Natural killer cell (primary cell): ENCODE data around the gene HLA-DMA. TPM values are rescaled to one million over a fixed set of nuclear protein-coding genes. Genes with fewer than 3 reads are reported as not detected.
A peak's percentile ranks its signal among the peaks of the same experiment; 100 is the strongest.

Experiments used
- ATAC-seq, 3 donors: fragments of 150-1000 bp in 2 of 3; fragments of 200-7000 bp in 1 of 3; cut with Tn5 transposase; 1 replicate in 1 of 3; 2 replicates in 2 of 3; pipeline ENCODE4 v1.10.0; 2021; ENCODE audit warnings: mild to moderate bottlenecking in 2 of 3, moderate library complexity in 2 of 3
- DNase-seq, 2 donors: peaks; one replicate each; pipeline versions ENCODE4 v3.0.0 to v3.0.0-alpha.2; 2013 to 2021; ENCODE audit warnings: mixed read lengths in 1 of 2
- H3K27ac ChIP-seq: one replicate; pipeline ENCODE4 v1.5.1; 2013; ENCODE audit warnings: mild to moderate bottlenecking, low read length
- H3K27me3 ChIP-seq: one replicate; pipeline ENCODE4 v1.6.1; 2013; ENCODE audit warnings: low read length; ENCODE audit not compliant: control insufficient read depth, insufficient read depth
- H3K36me3 ChIP-seq: one replicate; pipeline ENCODE4 v1.6.1; 2013; ENCODE audit warnings: low read length; ENCODE audit not compliant: control insufficient read depth, insufficient read depth
- H3K4me1 ChIP-seq: one replicate; pipeline ENCODE4 v1.6.1; 2013; ENCODE audit warnings: low read length; ENCODE audit not compliant: control insufficient read depth, insufficient read depth
- H3K4me3 ChIP-seq: one replicate; pipeline ENCODE4 v1.5.1; 2013; ENCODE audit warnings: low read length
- H3K9me3 ChIP-seq: one replicate; pipeline ENCODE4 v1.6.1; 2013; ENCODE audit warnings: low read length; ENCODE audit not compliant: control insufficient read depth, insufficient read depth
- H3K27ac Mint-ChIP-seq, 2 donors: one replicate each; pipeline ENCODE4 v1.8.0; 2022; ENCODE audit warnings: mild to moderate bottlenecking in 2 of 2, mixed read lengths in 2 of 2, moderate library complexity in 1 of 2
- H3K27me3 Mint-ChIP-seq, 2 donors: one replicate each; pipeline ENCODE4 v1.8.0; 2022; ENCODE audit warnings: low read depth in 2 of 2, mixed read lengths in 2 of 2
- H3K36me3 Mint-ChIP-seq: one replicate; pipeline ENCODE4 v1.8.0; 2022; ENCODE audit warnings: mixed read lengths
- H3K4me1 Mint-ChIP-seq, 2 donors: one replicate each; pipeline ENCODE4 v1.8.0; 2022; ENCODE audit warnings: mixed read lengths in 2 of 2
- H3K4me3 Mint-ChIP-seq: one replicate; pipeline ENCODE4 v1.8.0; 2022; ENCODE audit warnings: mild to moderate bottlenecking, moderate library complexity, mixed read lengths
- H3K9me3 Mint-ChIP-seq, 2 donors: one replicate each; pipeline ENCODE4 v1.8.0; 2022; ENCODE audit warnings: mixed read lengths in 2 of 2
- WGBS: methylation state at CpG from one replicate; pipeline ENCODE4 v1.1.7; 2013; ENCODE audit warnings: missing lambda C conversion rate; ENCODE audit not compliant: insufficient coverage; 5-methylcytosine and 5-hydroxymethylcytosine counted together
- intact Hi-C: fragments of 100-400 bp; cut with micrococcal nuclease; formaldehyde crosslinking; loops from one replicate; pipeline ENCODE4 v1.14.2; 2022
- total RNA-seq, 4 donors: library from RNA; stranded (reverse); fragments of 120-200 nt in 1 of 4; gene quantifications; one replicate each; pipeline versions ENCODE4 v1.2.3 to v1.2.4, GENCODE V29; 2013 to 2022
- TF ChIP-seq, protein P1 (sequence below): fragments of 200-600 bp; IDR thresholded peaks from one replicate; pipeline ENCODE4 v1.8.0; 2022; ENCODE audit warnings: antibody characterized with exemption

Gene HLA-DMA
- total RNA-seq, result 10 to 100 TPM; 39.2 to 57.5 (median 48.1) TPM
- total RNA-seq (2013), result 224 TPM

DNA sequence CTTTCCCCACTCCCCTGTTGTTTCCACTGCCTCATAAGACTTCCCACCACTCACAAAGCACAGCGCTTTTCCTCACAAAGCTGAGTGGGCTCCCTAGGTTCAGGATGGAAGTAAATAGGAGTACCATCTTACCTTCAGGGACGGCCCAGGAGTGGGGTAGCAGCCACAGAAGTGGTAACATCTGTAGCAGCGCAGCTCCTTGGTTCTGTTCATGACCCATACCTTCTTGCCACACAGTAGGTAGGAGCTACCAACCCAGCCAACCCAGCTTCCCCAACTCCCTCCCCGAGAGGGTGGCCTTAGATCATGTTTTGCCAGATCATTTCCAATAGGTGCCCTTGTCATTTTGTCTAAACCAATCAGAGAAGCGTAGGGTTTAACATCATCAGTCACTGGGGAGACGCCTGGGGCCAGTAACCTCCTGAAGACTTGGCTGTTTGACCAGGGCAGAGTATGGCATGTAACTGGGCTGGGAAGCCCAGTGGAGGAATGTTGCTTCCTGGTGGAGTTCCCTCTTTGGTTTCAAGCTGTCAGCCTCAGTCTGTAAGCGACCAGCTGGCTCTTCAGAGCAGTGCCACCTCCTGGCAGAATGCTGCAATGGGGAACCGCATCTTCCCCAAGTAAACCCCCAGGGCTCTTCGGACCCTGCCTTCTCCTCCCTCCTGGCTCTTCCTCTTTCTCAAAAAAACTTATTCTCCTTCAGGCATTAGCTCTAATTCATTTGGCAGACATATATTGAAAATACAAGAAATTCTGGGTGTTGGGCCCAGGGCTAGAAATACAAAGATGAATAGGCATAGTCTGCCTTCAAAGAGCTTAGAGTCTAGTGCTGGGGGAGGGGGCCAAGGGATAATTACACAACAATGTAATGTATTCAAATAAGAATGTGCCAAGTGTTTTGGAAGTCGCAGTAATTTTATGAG is at the start of gene HLA-DMA:
Gene HLA-DMA, minus strand, starts transcription at position 281 of the 923 bp plus-strand sequence. Its CDS starts 61 bp downstream, at position 220.
- Mint-ChIP-seq H3K4me1 (peaks cover 31 to 32% of the 10 kb centered on the region in 2 donors), H3K4me3 (peak within 1 kb of the TSS; percentile 85), H3K9me3 (no peaks in the 10 kb centered on the region), H3K36me3 (no peaks in the 10 kb centered on the region), H3K27ac (peak within 1 kb of the TSS; percentile 87 to 92), H3K27me3 (no peaks in the 10 kb centered on the region)
- Histone ChIP-seq H3K4me1 (peaks cover 44% of the 10 kb centered on the region), H3K27ac (peak within 1 kb of the TSS; percentile 77), H3K9me3 (no peaks in the 10 kb centered on the region), H3K36me3 (no peaks in the 10 kb centered on the region), H3K4me3 (peak within 1 kb of the TSS; percentile 50), H3K27me3 (no peaks in the 10 kb centered on the region)
- DNase-seq, result peak; percentile 67 to 91
- intact Hi-C loops, result loop anchor here (1.0 to 2.0 kb wide), 3 partner anchors 15 to 68 kb away; partner anchors contain the start of gene BRD2
- 15% methylated on average over 10 of the region's 10 CpGs for WGBS
- peak; percentile 97 to 99 (median 97) for ATAC-seq
- TF ChIP-seq, protein P1, sequence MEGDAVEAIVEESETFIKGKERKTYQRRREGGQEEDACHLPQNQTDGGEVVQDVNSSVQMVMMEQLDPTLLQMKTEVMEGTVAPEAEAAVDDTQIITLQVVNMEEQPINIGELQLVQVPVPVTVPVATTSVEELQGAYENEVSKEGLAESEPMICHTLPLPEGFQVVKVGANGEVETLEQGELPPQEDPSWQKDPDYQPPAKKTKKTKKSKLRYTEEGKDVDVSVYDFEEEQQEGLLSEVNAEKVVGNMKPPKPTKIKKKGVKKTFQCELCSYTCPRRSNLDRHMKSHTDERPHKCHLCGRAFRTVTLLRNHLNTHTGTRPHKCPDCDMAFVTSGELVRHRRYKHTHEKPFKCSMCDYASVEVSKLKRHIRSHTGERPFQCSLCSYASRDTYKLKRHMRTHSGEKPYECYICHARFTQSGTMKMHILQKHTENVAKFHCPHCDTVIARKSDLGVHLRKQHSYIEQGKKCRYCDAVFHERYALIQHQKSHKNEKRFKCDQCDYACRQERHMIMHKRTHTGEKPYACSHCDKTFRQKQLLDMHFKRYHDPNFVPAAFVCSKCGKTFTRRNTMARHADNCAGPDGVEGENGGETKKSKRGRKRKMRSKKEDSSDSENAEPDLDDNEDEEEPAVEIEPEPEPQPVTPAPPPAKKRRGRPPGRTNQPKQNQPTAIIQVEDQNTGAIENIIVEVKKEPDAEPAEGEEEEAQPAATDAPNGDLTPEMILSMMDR, result peak; percentile 91

DNA sequence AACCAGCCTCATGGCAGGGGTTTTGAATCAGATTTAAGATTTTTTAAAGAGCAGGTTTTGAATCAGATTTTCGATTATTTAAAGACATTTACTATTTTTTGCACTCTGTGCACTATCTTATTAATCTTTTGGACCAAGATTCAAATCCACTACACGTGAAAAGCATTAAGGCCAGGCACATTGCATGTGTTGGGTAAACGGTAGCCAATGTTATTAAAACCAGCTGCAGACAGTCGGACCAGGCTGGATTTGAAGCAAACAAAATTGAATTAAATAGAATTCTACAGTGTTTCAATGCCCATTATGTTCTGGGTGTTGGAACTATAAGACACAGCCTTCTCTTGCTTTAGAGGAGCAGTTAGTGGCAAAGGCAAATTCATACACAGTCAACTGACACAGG is 48.8 kb upstream of the HLA-DMA start:
- TF ChIP-seq, protein P1, result no peak
- H3K27me3 Mint-ChIP-seq, result peaks cover 17 to 54% of the 10 kb centered on the region in 2 donors
- no peak overlapping the region for H3K4me3 ChIP-seq
- no peaks in the 10 kb centered on the region for H3K36me3 Mint-ChIP-seq
- no peak overlapping the region for H3K27ac ChIP-seq
- WGBS, result 87% methylated on average over 4 of the region's 4 CpGs
- no peaks in the 10 kb centered on the region for H3K36me3 ChIP-seq
- peaks cover 4% of the 10 kb centered on the region for H3K27me3 ChIP-seq
- ATAC-seq (no peak), DNase-seq (no peak)
- intact Hi-C loops, result no loop called here
- no peak overlapping the region for H3K4me3 Mint-ChIP-seq
- H3K9me3 Mint-ChIP-seq, result no peaks in the 10 kb centered on the region
- no peaks in the 10 kb centered on the region for H3K9me3 ChIP-seq
- no peaks in the 10 kb centered on the region for H3K4me1 ChIP-seq
- no peak overlapping the region for H3K27ac Mint-ChIP-seq
- no peaks in the 10 kb centered on the region for H3K4me1 Mint-ChIP-seq

DNA sequence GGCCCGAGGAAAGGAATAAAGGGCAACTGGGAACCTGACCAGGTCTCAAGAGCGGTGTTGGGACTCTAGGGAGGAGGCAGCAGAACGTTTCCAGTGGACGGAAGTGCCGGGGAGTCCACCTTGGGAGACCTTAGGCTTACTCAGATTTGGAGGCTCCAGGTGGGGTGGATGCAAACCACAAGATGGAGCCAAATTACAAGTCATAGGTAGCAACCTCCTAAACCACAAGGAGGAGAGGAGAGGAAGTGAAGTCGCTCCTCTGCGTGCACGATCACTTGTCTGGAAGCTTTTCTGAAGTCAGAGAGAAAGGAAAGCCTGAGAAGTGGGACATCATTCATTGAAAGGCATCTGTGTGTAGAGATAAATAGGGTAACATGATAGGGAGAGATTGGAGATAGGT is 47.2 kb upstream of the HLA-DMA start:
- Histone ChIP-seq H3K27me3 (peaks cover 4% of the 10 kb centered on the region), H3K27ac (no peak overlapping the region), H3K9me3 (no peaks in the 10 kb centered on the region), H3K4me3 (no peak overlapping the region), H3K36me3 (no peaks in the 10 kb centered on the region), H3K4me1 (no peaks in the 10 kb centered on the region)
- peak in 1 of 2 donors; percentile 62 for DNase-seq
- Mint-ChIP-seq H3K36me3 (no peaks in the 10 kb centered on the region), H3K27me3 (peaks cover 19 to 66% of the 10 kb centered on the region in 2 donors), H3K4me3 (no peak overlapping the region), H3K27ac (no peak overlapping the region), H3K9me3 (no peaks in the 10 kb centered on the region), H3K4me1 (no peaks in the 10 kb centered on the region)
- 41% methylated on average over 8 of the region's 8 CpGs for WGBS
- TF ChIP-seq, protein P1, result no peak
- intact Hi-C loops, result no loop called here
- ATAC-seq, result no peak
